GM19468 (cell line): ENCODE data around the gene KRTAP22-1.

Source experiments
- ATAC-seq: cut with Tn5 transposase; IDR thresholded peaks from one replicate; pipeline ENCODE4 v1.9.1; 2021; ENCODE audit warnings: mild to moderate bottlenecking, moderate library complexity, moderate number of reproducible peaks; ENCODE audit not compliant: unreplicated experiment; ENCODE audit errors: extremely low read depth

The KRTAP22-1 gene

DNA sequence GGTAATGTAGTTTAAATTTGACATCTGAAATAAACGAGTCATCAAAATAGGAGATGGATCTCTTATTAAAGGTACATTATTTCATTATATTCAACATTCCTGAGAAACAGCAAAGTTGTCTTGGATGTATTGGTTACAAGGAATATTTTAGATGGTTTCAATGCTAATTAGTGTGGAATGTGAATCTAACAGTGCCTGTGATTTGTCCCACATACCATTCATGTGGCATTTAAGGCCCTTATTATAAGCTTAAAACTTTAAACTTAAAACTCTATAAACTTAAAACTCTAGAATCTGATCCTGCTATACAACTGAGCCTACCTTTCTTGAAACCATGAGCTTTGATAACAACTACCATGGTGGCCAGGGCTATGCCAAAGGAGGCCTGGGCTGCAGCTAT, at the start of gene KRTAP22-1:
Gene KRTAP22-1 (plus strand): TSS at position 301 of the 400 bp plus-strand sequence.
- ATAC-seq, result no peak

DNA sequence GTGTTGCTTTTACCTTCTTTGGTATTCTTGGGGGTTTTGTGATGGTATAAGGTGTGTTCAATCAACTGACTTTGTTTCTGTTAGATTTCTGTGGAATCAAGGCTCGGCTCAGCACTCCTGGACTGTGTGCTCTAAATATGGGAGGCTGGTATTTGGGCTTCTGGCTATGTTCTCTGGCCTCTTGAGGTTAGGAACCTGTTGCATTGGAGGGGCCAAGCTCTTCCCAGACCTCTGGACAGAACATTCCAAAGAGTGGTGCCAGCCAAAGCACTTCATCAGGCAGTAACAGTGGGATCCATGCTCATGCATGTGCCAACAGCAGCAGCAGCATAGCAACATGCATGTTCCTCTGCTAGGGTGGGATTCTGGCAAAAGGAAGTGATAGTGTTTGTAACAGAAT, 48.1 kb upstream of the KRTAP22-1 start:
- ATAC-seq, result no peak

DNA sequence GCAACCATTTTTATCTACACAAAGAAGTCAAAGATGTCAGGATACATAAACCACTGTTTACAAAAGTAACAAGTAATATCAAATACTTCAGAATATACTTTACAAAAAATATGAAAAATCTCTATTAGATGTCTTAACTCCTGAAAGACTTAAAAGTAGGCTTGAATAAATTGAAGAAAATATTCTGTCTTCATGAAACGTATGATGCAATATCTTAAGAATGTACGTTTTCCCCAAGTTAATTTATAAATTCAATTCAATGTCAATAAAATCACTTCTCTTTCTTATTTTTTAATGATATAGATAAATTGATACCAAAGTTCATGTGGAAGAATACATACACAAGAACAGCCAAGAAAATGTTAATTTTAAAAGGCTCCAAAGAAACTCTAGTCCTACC, 45.8 kb upstream of the KRTAP22-1 start:
- no peak for ATAC-seq

DNA sequence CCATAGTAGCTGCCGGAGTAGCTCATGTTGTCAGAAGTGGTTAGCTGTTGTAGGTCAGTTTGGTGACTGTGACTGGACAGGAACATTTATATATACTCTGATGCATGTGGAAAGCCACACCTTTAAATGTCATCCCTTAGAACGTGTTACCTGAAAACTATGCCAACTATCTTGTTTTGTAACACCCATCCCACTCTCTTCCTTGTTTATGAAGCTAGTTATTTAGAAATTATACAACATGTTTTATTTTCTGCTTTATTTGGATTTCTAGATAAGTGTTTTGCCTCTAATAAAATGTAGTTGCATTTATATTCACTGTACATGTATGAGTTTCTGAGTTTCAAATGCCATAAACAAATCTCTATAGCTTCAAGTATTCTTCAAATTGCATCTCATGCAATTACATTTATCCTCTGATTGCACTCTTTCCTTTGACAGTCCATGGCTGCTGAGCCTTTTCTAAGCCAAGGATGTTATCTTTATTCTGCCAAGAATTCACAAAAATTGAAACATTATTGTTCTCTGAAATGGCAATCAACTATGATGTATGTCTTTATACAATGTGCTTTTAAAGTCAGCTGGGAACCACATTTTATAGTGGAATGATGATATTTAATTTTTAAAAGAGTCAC, 39.5 kb upstream of the KRTAP22-1 start, which contains the start of gene KRTAP19-7:
Gene KRTAP19-7 (minus strand): TSS at position 51 of the 632 bp plus-strand sequence. CDS start 25 bp downstream, at position 26.
- no peak for ATAC-seq

DNA sequence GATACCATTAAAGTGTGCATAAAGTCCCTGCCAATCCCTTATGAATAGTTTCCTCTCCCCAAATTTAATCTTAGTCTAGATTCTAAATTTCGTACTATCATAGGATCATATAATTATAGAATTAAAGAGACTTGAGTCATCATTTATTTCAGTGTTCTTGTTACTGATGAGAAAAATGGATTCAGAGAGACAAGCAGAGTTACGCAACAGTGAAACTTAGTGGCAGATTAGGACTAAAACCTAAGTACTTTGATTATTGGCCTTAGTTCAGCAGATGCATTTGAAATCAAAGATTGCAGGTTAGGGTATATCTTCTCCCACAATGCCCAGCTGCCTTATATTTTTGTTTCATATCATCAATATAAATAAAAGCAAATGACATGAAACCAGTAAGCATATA, 38.9 kb upstream of the KRTAP22-1 start:
- ATAC-seq, result no peak

DNA sequence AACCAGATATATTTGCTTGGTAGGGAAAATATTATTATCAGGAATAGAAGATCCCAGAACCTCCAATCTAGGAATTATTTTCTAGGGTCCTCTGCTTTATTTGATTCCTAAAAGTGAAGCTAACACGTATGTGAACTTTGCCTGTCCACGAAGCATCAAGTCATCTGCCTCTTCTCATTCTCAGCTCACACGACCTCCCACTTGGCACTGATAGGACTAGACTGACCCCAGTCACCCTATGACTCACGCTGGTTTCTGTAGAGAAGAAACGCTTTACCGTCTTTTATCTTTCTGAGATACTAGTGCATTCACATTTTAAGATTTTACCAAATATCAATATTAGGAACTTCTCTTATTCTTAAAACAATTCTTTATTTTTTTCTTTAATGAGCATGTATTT, 37.8 kb upstream of the KRTAP22-1 start:
- ATAC-seq, result no peak

DNA sequence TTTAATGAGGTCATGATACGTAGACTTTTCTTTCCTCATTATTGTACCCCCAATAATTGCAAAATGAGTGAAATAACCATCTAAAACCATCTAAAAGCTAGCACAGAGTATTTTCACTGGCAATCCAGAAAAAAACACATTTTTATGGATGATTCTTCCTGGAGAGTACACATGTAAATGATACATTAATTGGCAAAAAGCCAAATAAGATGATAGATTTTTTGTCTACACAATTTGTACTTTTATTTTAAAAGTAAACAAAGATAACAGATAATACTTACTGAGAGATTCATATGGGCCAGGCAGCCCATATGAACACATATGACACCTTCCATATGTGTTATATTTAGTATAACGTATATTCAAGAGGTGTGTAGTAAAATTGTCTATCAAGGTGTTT, 37.3 kb upstream of the KRTAP22-1 start:
- ATAC-seq, result no peak

DNA sequence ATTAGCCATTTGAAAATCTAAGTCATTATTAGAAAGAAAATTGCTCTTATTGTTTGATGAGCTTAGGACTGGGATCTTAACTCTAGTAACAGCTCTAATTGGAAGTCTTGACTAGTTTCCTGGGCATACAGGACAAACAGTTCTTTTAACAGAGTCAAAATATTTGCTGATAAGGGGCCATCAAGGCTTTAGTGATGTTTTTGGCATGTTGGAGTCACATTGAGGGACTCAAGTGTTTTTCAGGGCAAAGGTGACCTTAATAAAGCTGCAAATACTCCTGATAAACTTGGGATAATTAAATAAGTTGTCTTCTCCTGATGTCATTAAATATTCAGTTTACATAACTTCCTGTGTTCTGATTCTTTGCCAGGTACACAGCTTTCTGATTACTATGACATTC, 33.3 kb upstream of the KRTAP22-1 start:
- ATAC-seq, result no peak

DNA sequence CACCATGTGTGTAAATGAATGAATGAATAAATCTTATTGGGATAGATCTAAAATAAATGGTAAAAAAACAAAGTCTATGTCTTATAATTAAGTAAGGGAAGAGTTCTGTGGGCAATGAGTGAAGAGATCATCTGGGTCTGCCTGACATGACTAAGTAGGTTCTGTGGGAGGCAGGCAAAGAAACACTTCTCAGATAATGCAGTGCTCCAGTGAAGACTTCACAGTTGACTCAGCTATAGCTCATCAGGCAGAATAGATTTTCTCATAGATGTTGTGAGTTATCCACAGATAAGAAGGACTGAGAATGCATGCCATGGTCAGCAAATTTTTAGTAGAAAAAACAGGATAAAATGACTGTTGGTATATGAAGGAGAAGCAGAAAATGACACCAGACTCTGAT, 23.1 kb upstream of the KRTAP22-1 start:
- no peak for ATAC-seq

DNA sequence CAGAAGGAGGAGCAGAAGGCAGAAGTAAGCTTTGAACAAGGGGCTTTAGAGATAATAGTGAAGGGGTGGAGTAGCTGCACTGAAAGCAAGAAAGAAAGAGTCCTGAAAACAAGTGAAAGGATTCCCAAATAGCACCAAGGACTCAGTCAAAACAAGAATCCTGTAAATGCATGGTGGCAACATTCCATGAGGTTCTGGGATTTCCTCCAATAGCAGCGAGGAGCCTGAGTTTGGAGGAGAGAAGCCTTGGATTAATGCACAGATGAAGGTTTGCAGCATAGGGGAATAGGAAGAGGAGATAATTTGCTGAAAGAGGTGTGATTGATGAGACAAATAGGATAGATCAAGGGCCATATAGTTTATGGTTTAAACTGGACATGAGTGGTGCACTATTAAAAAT, 21.5 kb upstream of the KRTAP22-1 start:
- no peak for ATAC-seq

DNA sequence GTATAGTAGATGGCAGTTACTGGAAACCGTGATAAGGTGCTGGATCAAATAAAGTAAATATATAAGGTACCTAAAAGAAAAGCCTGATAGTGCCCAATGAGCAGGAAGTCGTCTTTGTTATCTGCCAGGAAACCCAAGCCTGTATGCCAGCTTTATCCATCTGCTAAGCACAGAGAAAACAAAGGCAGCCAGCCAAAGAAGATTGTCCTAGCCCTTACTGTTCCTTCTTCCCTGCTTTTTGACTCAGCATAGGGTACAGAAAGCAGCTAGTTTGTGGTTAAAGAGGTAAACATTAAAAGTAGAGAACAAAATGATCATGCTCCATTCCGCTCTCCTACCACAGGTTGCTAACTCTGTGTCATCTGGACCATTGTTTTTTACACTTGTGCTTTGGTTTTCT, 20.8 kb upstream of the KRTAP22-1 start:
- no peak for ATAC-seq

DNA sequence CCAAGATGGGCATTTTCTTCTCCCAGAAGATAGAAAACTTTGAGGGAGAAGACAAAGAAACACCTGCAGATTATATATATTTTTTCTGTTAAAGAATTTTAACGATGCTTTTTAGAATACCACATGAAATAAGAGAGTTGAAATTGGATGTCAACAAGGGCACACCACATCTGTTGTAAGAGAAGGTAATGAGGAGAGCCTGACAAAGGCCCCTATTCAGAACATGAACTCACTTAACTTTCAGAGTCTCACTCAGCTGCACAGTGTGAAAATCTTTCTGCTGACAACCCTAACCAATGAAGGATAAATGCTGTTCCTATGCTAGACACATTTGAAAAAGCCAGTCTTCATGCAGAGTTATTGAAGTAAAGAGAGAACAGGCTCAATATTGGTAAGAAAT, 18.0 kb upstream of the KRTAP22-1 start:
- no peak for ATAC-seq

DNA sequence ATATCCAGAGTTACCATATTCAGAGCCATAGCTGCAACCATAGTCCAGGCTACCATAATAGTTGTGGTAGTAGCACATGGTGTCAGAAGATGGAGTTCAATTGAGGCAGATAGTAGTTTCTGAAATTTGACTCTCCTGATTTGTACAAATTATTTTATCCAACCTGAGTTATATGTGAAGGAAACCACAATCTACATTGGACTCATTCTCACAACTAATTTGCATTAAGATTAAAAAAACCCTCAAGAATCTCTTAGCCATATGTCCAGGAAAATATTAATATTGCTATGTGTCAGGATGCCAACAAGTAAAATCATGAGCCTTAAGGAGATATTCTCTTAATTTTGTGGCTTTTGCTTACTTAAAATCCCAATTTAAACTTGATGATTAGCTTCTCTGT, 10.6 kb upstream of the KRTAP22-1 start, which contains the start of gene KRTAP22-2:
Gene KRTAP22-2 (minus strand): TSS at position 101 of the 400 bp plus-strand sequence.
- ATAC-seq, result no peak

DNA sequence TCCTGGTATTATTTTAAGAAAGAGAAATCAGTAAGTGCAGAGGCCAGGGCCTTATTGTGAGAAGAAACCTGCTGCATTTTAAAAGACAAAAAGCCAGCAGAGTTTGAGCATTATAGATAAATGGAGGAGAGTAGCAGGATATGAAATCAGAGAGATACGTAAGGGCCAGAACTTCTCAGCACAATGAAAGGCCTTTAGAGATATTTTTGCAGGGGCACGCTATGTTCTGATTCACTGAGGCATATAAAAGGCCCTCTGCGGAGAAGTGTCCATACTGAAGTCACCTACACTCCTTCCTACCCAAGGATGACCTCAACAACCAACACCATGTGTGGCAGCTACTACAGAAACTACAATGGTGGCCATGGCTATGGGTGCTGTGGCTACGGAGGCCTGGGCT, 8.7 kb upstream of the KRTAP22-1 start, which contains the start of gene KRTAP6-3:
Gene KRTAP6-3 (plus strand): TSS at position 301 of the 400 bp plus-strand sequence. CDS start 6 bp downstream, at position 307.
- no peak for ATAC-seq

DNA sequence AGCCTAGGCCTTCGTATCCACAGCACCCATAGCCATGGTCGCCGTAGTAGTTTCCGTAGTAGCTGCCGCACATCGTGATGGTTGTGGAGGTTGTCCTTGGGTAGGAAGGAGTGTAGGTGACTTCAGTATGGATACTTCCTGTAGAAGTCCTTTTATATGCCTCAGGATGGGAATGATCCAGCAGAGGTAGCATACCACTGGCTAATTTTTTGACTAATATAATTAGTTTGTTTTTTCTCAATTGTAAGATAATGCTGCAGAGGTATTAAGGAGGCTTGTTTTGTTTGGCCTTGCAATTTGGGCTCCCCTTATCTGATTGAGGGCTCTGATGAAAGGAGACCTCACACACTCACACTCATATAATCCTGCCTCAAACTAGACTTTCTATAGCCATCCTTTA, 2.1 kb upstream of the KRTAP22-1 start, which contains the start of gene KRTAP6-2:
Gene KRTAP6-2 (minus strand): TSS at position 101 of the 400 bp plus-strand sequence. CDS start 28 bp downstream, at position 73.
- no peak for ATAC-seq

DNA sequence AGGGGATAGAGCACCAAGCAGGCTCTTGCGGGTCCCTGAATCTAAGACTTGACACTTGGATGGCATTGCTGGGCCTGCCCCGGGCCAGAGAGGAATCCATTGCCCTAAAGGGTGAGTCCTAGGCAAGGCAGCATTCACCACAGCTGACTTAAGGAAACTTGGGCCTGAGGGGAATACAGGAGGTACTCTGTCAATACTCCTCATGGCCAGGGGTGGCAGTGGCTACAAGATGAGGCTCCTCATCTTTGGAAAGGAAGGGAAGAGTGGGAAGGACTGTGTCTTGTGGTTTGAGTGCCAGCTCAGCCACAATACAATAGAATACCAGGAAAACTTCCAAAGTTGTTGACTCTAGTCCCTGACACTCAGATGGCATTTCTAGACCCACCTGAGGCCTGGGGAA, 5.1 kb downstream of the KRTAP22-1 start:
- ATAC-seq, result no peak

DNA sequence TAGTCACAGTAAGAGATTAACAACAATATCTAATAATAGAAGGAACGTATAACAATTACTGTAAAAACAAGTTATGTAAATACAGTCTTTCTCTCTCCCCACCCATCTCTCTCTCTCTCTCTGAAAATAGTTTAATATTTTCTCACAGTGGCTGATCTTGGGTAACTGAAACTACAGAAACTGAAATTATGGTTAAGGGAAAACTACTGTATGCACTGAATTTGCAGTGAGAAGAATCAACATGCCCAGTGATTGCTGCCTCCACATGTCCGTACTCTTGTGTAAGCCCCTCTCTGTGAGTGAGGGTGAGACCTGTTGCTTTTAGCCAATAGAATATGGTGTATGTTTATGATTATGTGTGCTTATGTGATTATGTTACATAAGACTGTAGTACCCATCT, 11.2 kb downstream of the KRTAP22-1 start:
- no peak for ATAC-seq

DNA sequence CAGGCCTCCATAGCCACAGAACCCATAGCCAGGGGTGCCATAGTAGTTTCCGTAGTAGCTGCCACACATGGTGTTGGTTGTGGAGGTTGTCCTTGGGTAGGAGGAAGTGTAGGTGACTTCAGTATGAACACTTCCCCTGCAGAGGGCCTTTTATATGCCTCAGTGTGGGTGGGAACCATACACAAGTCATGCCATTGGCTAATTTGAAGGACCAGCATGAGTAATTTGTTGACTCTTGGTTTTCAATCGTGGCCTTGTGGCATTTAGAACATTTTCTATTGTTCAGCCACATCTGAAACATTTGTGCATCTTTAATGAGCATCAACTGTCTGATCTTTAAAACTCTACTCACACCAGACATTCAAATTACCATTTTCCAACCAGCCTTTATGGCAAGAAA, 12.9 kb downstream of the KRTAP22-1 start, which contains the start of gene KRTAP6-1:
Gene KRTAP6-1 (minus strand): TSS at position 95 of the 400 bp plus-strand sequence. CDS start 26 bp downstream, at position 69.
- no peak for ATAC-seq

DNA sequence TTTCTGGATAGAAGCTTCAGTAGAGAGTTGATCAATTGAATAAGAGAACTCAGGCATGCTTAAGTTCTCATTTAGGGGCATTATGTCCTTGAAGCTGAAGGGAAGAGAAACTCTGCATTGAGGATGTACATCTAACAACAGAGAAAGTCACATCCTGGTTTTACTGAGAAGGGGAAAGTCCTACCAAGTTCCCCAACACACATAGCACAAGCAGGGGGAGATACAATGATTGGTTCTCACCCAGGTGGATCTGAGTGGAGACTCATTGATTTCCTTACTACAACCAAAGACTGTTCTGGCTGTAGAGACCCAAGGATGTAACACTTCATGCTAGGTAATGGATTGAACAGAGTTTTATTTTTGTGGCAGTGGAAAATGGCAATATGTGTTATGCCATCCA, 14.3 kb downstream of the KRTAP22-1 start:
- ATAC-seq, result no peak

DNA sequence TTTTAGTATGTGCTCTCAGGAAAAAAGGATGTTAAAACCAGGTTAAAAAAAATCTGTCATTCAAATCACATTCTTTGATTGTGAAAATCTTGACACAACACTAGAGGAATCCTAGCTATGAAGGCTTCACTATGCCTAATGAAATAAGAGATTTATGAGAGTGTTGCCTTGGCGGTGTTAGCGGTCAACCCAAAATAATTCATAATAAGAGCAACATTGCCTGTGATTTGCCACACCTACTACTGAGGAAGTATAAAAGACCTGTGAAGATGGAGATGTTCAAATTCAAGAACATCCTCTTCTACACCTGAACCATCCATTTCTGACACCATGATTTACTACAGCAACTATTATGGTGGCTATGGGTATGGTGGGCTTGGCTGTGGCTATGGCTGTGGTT, 15.2 kb downstream of the KRTAP22-1 start, which contains the start of gene KRTAP20-1:
Gene KRTAP20-1 (plus strand): TSS at position 301 of the 400 bp plus-strand sequence. CDS start 30 bp downstream, at position 331.
- no peak for ATAC-seq

DNA sequence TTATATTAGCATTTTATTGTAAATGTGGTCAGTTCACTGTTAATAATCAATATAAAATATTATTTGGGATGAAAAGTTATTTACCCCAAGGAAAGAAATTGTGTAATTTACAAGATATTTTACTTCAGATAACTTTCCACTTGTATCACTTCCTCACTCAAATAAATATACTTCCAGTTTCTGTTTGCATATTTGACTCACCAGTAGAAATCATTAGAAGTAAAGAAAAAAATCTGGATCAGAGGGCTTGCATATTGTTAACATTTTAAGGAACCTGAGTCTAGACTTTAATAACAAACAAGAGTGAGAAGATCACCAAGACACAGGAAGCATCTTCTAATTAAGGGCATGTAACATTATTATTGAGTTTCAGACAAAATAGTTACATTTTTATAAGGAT, 19.2 kb downstream of the KRTAP22-1 start:
- ATAC-seq, result no peak

DNA sequence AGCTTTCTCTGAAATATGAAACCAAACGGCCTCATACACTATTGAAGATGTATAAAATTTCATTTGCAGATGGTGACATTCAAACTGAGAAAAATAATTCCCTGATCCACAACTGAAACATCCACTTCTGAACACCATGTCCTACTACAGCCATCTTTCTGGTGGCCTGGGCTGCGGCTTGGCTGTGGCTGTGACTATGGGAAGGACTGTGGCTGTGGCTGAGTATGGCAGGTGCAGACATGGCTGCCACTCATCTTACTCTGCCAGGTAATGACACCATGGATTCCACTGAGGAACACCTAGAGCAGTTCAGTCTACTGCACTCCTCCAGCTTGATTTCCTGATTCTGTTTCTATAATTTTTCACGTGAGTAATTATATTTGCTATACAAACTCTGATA, 19.6 kb downstream of the KRTAP22-1 start, which contains the start of gene KRTAP20-4:
Gene KRTAP20-4 (plus strand): TSS at position 106 of the 400 bp plus-strand sequence.
- no peak for ATAC-seq
